ENCODE results near the gene OLR1. TPM values are rescaled to one million over a fixed set of nuclear protein-coding genes. Genes with fewer than 3 reads are reported as not detected.

The OLR1 gene
- total RNA-seq, 2 experiments from 2014 or later: not detected

DNA sequence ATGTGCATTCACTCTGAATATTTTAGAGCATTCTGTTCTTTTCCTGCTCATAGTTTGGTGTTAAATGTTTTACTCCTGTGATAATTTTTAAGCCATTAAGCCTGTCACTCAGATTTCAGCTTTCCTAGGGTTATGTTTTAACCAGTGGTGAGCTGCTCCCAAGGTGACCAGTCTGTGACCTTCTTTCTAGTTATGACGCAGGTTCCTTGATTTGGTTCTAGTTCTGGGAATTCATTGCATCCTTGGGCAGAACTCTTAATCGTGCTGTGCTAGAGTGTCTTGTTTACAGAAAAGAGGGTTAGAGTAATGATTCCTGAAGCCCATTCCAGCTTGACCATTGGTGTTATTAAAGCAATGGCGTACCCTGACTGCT is 42.9 kb upstream of the OLR1 start:
- TF ChIP-seq, protein P1, sequence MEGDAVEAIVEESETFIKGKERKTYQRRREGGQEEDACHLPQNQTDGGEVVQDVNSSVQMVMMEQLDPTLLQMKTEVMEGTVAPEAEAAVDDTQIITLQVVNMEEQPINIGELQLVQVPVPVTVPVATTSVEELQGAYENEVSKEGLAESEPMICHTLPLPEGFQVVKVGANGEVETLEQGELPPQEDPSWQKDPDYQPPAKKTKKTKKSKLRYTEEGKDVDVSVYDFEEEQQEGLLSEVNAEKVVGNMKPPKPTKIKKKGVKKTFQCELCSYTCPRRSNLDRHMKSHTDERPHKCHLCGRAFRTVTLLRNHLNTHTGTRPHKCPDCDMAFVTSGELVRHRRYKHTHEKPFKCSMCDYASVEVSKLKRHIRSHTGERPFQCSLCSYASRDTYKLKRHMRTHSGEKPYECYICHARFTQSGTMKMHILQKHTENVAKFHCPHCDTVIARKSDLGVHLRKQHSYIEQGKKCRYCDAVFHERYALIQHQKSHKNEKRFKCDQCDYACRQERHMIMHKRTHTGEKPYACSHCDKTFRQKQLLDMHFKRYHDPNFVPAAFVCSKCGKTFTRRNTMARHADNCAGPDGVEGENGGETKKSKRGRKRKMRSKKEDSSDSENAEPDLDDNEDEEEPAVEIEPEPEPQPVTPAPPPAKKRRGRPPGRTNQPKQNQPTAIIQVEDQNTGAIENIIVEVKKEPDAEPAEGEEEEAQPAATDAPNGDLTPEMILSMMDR (IDR thresholded peaks at IDR 0.05): no peak
- DNase-seq (no peak), ATAC-seq (no peak)
- CTCF ChIA-PET: interaction anchor here (1.3 to 2.2 kb wide), 4 partner anchors 21 to 485 kb away, joined by 3 to 9 read pairs (median 4); no protein-coding TSS in a partner anchor
- Mint-ChIP-seq H3K9me3 (no peaks in the 10 kb centered on the region), H3K36me3 (ENCODE audit: low read depth) (no peaks in the 10 kb centered on the region), H3K27me3 (no peaks in the 10 kb centered on the region), H3K4me3 (peak overlapping the region; percentile 87), H3K4me1 (ENCODE audit: low read depth) (peaks cover 28% of the 10 kb centered on the region), H3K27ac (no peak overlapping the region)
- POLR2A ChIA-PET: interaction anchor here (0.9 to 1.4 kb wide), 4 partner anchors 8 to 515 kb away, joined by 3 to 9 read pairs (median 3); no protein-coding TSS in a partner anchor
- intact Hi-C loops (cut with micrococcal nuclease): no loop called here

DNA sequence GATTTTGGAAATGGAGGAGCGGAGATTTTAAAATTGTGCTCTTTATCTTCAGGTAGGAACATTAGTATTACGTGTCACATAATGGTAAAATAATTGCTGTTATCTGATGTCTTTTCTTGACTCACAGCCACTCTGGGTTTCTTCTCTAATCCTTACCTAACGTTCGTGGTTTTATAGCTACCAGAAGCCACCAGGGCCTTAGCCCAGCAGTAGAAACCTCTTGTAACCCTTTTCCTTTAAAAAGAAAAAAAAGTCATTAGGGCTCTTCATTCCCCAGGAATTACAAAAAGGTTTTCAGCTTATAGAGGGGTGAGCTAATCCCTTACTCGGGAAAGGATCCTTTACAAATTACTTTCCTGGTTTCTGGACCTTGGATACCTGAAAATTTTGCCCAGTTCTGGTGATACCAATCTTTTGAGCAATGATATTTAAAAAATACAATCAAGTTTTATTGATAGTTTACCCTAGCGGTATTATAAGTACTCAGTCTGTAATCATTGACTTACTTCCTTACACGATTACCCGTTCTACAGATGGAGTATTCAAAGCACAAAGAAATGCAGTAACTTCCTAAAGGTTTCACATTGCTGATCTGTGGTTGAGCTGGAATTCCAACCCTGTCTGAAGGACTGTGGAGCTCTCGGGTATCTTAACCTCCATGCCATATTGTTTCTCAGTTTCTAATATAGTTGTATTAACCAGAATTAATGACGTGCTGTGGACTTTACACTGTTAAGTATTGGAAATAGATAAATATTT is 42.4 kb upstream of the OLR1 start:
- H3K4me1 Mint-ChIP-seq (ENCODE audit: low read depth): peaks cover 28% of the 10 kb centered on the region
- H3K9me3 Mint-ChIP-seq: no peaks in the 10 kb centered on the region
- ATAC-seq (no peak), DNase-seq (peak; percentile 9)
- H3K4me3 Mint-ChIP-seq: peak overlapping the region; percentile 87
- H3K36me3 Mint-ChIP-seq (ENCODE audit: low read depth): no peaks in the 10 kb centered on the region
- H3K27me3 Mint-ChIP-seq: no peaks in the 10 kb centered on the region
- CTCF ChIA-PET: interaction anchor here (1.3 to 2.3 kb wide), 5 partner anchors 22 to 486 kb away, joined by 3 to 9 read pairs (median 4); no protein-coding TSS in a partner anchor
- POLR2A ChIA-PET: interaction anchor here (0.9 to 1.4 kb wide), 4 partner anchors 9 to 514 kb away, joined by 3 to 9 read pairs (median 3); no protein-coding TSS in a partner anchor
- intact Hi-C loops (cut with micrococcal nuclease): no loop called here
- peak overlapping the region; percentile 92 for H3K27ac Mint-ChIP-seq
- TF ChIP-seq, protein P1 (IDR thresholded peaks at IDR 0.05): no peak

DNA sequence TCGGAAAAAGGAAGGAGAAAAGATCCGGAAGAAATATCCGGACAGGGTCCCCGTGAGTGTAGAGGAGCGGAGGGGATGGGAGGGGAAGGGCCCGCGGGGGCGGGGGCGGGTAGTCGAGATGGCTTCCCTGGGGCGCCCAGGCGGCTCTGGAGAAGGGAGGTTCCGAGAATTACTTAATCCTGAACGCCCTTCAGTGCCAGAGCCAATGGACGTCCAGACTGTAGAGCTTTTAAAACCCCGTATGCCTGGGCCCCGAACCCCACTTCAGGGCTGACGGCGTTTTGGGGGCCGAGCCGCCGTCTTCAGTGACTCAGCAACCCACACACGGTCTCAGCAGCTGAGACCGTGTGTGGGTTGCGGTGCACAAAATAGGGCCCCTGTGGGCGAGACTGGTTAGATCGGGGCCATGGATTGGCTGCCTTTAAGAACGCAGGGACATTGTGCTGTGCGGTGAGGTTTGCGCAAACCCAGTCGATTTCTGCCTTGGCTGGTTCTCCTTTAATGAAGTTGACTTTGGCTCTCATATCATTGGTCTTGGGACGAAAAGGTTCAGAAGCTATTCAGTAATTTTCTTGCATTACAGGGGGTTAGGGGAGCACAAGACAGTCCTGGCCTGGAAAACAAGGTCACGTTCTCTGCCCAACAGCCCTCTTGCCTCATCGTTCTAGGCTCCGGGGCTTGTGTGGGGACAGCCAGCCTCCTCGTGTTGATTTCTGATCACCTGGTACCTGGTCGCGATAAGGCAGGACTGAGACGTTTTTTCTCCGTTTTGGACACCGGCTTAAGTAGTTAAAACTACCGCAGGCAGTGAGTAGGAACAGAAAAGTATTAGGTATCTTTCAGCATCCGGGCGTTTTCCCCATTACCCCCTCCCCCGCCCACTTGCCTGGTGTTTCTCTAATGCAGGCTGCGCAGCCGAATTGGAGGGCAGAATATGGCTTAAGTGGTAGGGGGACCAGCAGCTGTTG is 41.5 kb upstream of the OLR1 start:
- peaks cover 28% of the 10 kb centered on the region for H3K4me1 Mint-ChIP-seq (ENCODE audit: low read depth)
- no peaks in the 10 kb centered on the region for H3K27me3 Mint-ChIP-seq
- ATAC-seq (peak; percentile 62), DNase-seq (peak; percentile 92)
- intact Hi-C loops (cut with micrococcal nuclease): no loop called here
- peak overlapping the region; percentile 92 for H3K27ac Mint-ChIP-seq
- H3K36me3 Mint-ChIP-seq (ENCODE audit: low read depth): no peaks in the 10 kb centered on the region
- peak overlapping the region; percentile 87 for H3K4me3 Mint-ChIP-seq
- no peaks in the 10 kb centered on the region for H3K9me3 Mint-ChIP-seq
- ChIA-PET POLR2A (interaction anchor here (0.9 to 1.5 kb wide), 10 partner anchors 9 to 513 kb away, joined by 3 to 9 read pairs (median 4); no protein-coding TSS in a partner anchor), CTCF (interaction anchor here (1.0 to 2.3 kb wide), 7 partner anchors 11 to 486 kb away, joined by 3 to 9 read pairs (median 3); no protein-coding TSS in a partner anchor)
- TF ChIP-seq, protein P1 (IDR thresholded peaks at IDR 0.05): no peak

DNA sequence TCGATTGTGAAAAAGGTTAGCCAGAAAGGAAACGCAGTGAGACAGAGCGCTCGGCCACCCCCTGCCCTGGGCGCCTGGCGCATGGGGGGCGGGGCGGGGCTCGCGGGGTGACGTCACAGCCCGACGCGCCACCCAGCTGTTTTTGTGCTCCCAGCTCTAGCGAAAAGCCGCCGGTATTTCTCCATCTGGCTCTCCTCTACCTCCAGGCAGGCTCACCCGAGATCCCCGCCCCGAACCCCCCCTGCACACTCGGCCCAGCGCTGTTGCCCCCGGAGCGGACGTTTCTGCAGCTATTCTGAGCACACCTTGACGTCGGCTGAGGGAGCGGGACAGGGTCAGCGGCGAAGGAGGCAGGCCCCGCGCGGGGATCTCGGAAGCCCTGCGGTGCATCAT is 40.8 kb upstream of the OLR1 start, which contains the start of gene GABARAPL1:
GABARAPL1 (plus strand) TSS at position 139 of the 393 bp plus-strand sequence; CDS start at position 392, 253 bp downstream.
- Mint-ChIP-seq H3K27ac (peak within 1 kb of the TSS; percentile 92), H3K4me3 (peak within 1 kb of the TSS; percentile 87), H3K36me3 (ENCODE audit: low read depth) (no peaks in the 10 kb centered on the region), H3K27me3 (no peaks in the 10 kb centered on the region), H3K4me1 (ENCODE audit: low read depth) (peaks cover 25% of the 10 kb centered on the region), H3K9me3 (no peaks in the 10 kb centered on the region)
- TF ChIP-seq, protein P1 (IDR thresholded peaks at IDR 0.05): no peak
- POLR2A ChIA-PET: interaction anchor here (0.8 to 1.5 kb wide), 10 partner anchors 8 to 485 kb away, joined by 3 to 4 read pairs (median 3); no protein-coding TSS in a partner anchor
- peak; percentile 63 for ATAC-seq
- DNase-seq: peak; percentile 79
- intact Hi-C loops (cut with micrococcal nuclease): no loop called here
- CTCF ChIA-PET: interaction anchor here (1.0 to 2.3 kb wide), 4 partner anchors 11 to 70 kb away, joined by 3 to 8 read pairs (median 3); no protein-coding TSS in a partner anchor

Measured in activated CD8-positive, alpha-beta T cell treated with anti-CD3 and anti-CD28 coated beads for 36 hours (primary cell).